Measurements from ENCODE around the gene PDP2. TPM values are rescaled to one million over a fixed set of nuclear protein-coding genes. Genes with fewer than 3 reads are reported as not detected.

The PDP2 gene
- total RNA-seq, 1 donor from 2014 or later = 17.6 TPM

Other genes starting within 250 kb of the PDP2 start
- gene CMTM4, start 183.8 kb upstream of the PDP2 start, total RNA-seq = 17.8 TPM
- gene DYNC1LI2, start 128.9 kb upstream of the PDP2 start, total RNA-seq = 205 TPM
- 0.58 TPM for gene TERB1, start 78.9 kb upstream of the PDP2 start, total RNA-seq
- 60.6 TPM for gene NAE1, start 49.5 kb upstream of the PDP2 start, total RNA-seq
- not detected for gene CA7, start 36.1 kb upstream of the PDP2 start, total RNA-seq
- not detected for gene CDH16, start 38.4 kb downstream of the PDP2 start, total RNA-seq
- 6.2 TPM for gene RRAD, start 45.0 kb downstream of the PDP2 start, total RNA-seq
- gene CIAO2B, start 53.9 kb downstream of the PDP2 start, total RNA-seq = 69.7 TPM
- 27.8 TPM for gene CES2, start 55.0 kb downstream of the PDP2 start, total RNA-seq
- gene CES3, start 80.8 kb downstream of the PDP2 start, total RNA-seq = 0.71 TPM
- gene CES4A, start 108.1 kb downstream of the PDP2 start, total RNA-seq = 13.2 TPM
- 60.3 TPM for gene CBFB, start 148.6 kb downstream of the PDP2 start, total RNA-seq
- 13.2 TPM for gene PHAF1, start 229.4 kb downstream of the PDP2 start, total RNA-seq